ENCODE data around the gene TMEM169.

TMEM169 gene

GRCh38 chr2:216114714-216115531, 33.2 kb downstream of the TMEM169 start:
- peak overlapping the region; percentile 71 for H2AFZ ChIP-seq
- peak overlapping the region; percentile 83 for H3K27ac ChIP-seq
- TF ChIP-seq CTCF (IDR thresholded peaks at IDR 0.05): peak; percentile 91
- no peak overlapping the region for H3K9ac ChIP-seq
- peaks cover 8% of the 10 kb centered on the region for H3K4me1 ChIP-seq
- no peaks in the 10 kb centered on the region for H3K27me3 ChIP-seq (ENCODE audit: control insufficient read depth, insufficient read depth, low read length)
- peak overlapping the region; percentile 89 for H3K4me2 ChIP-seq (ENCODE audit: low read length)
- H3K9me3 ChIP-seq (ENCODE audit: control insufficient read depth, low read length): no peaks in the 10 kb centered on the region
- H3K79me2 ChIP-seq: peaks cover 37% of the 10 kb centered on the region
- H3K4me3 ChIP-seq (ENCODE audit: low read depth, low read length): peak overlapping the region; percentile 78
- no peaks in the 10 kb centered on the region for H3K36me3 ChIP-seq (ENCODE audit: control insufficient read depth, insufficient read depth, low read length)

- Histone ChIP-seq H2AFZ (no peak overlapping the region), H3K79me2 (peaks cover 35% of the 10 kb centered on the region), H3K9ac (no peak overlapping the region), H3K4me3 (ENCODE audit: low read depth, low read length) (no peak overlapping the region), H3K4me1 (no peaks in the 10 kb centered on the region), H3K27me3 (ENCODE audit: control insufficient read depth, insufficient read depth, low read length) (no peaks in the 10 kb centered on the region), H3K9me3 (ENCODE audit: control insufficient read depth, low read length) (no peaks in the 10 kb centered on the region), H3K4me2 (ENCODE audit: low read length) (no peak overlapping the region), H3K27ac (no peak overlapping the region), H3K36me3 (ENCODE audit: control insufficient read depth, insufficient read depth, low read length) (no peaks in the 10 kb centered on the region)
- no peak for TF ChIP-seq CTCF (IDR thresholded peaks at IDR 0.05)
Observed at GRCh38 chr2:216116418-216116817, 34.7 kb downstream of the TMEM169 start.

- Histone ChIP-seq H3K4me1 (no peaks in the 10 kb centered on the region), H3K4me2 (ENCODE audit: low read length) (no peak overlapping the region), H3K4me3 (ENCODE audit: low read depth, low read length) (no peak overlapping the region), H3K27ac (no peak overlapping the region), H3K36me3 (ENCODE audit: control insufficient read depth, insufficient read depth, low read length) (no peaks in the 10 kb centered on the region), H3K9ac (no peak overlapping the region), H3K9me3 (ENCODE audit: control insufficient read depth, low read length) (no peaks in the 10 kb centered on the region), H3K79me2 (peaks cover 41% of the 10 kb centered on the region), H2AFZ (no peak overlapping the region), H3K27me3 (ENCODE audit: control insufficient read depth, insufficient read depth, low read length) (no peaks in the 10 kb centered on the region)
- no peak for TF ChIP-seq CTCF (IDR thresholded peaks at IDR 0.05)
Observed at GRCh38 chr2:216117561-216118340, 36.0 kb downstream of the TMEM169 start.

- Histone ChIP-seq H3K79me2 (peaks cover 44% of the 10 kb centered on the region), H3K4me2 (ENCODE audit: low read length) (no peak overlapping the region), H3K27ac (no peak overlapping the region), H3K36me3 (ENCODE audit: control insufficient read depth, insufficient read depth, low read length) (no peaks in the 10 kb centered on the region), H3K27me3 (ENCODE audit: control insufficient read depth, insufficient read depth, low read length) (no peaks in the 10 kb centered on the region), H3K4me3 (ENCODE audit: low read depth, low read length) (no peak overlapping the region), H3K9me3 (ENCODE audit: control insufficient read depth, low read length) (no peaks in the 10 kb centered on the region), H3K4me1 (no peaks in the 10 kb centered on the region), H2AFZ (no peak overlapping the region), H3K9ac (no peak overlapping the region)
- TF ChIP-seq CTCF (IDR thresholded peaks at IDR 0.05): no peak
Observed at GRCh38 chr2:216118474-216118873, 36.8 kb downstream of the TMEM169 start.
